ENCODE data around the gene PIEZO2. TPM values are rescaled to one million over a fixed set of nuclear protein-coding genes. Genes with fewer than 3 reads are reported as not detected.

Gene PIEZO2
- total RNA-seq, 1 donor from 2014 or later: 1.7 TPM

- Mint-ChIP-seq H3K9me3 (ENCODE audit: low read depth) (no peaks in the 10 kb centered on the region), H3K4me3 (ENCODE audit: low read depth) (no peak overlapping the region), H3K4me1 (ENCODE audit: low read depth) (peaks cover 2% of the 10 kb centered on the region), H3K36me3 (ENCODE audit: insufficient read depth) (no peaks in the 10 kb centered on the region), H3K27ac (no peak overlapping the region), H3K27me3 (peaks cover 7% of the 10 kb centered on the region)
- no peak for DNase-seq (ENCODE audit: low spot score, unreplicated experiment)
- TF ChIP-seq, protein P1, sequence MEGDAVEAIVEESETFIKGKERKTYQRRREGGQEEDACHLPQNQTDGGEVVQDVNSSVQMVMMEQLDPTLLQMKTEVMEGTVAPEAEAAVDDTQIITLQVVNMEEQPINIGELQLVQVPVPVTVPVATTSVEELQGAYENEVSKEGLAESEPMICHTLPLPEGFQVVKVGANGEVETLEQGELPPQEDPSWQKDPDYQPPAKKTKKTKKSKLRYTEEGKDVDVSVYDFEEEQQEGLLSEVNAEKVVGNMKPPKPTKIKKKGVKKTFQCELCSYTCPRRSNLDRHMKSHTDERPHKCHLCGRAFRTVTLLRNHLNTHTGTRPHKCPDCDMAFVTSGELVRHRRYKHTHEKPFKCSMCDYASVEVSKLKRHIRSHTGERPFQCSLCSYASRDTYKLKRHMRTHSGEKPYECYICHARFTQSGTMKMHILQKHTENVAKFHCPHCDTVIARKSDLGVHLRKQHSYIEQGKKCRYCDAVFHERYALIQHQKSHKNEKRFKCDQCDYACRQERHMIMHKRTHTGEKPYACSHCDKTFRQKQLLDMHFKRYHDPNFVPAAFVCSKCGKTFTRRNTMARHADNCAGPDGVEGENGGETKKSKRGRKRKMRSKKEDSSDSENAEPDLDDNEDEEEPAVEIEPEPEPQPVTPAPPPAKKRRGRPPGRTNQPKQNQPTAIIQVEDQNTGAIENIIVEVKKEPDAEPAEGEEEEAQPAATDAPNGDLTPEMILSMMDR (IDR thresholded peaks at IDR 0.05; ENCODE audit: unreplicated experiment): no peak
These were observed 479.8 kb downstream of the PIEZO2 start for GRCh38 chr18:10669441-10670100.

DNA sequence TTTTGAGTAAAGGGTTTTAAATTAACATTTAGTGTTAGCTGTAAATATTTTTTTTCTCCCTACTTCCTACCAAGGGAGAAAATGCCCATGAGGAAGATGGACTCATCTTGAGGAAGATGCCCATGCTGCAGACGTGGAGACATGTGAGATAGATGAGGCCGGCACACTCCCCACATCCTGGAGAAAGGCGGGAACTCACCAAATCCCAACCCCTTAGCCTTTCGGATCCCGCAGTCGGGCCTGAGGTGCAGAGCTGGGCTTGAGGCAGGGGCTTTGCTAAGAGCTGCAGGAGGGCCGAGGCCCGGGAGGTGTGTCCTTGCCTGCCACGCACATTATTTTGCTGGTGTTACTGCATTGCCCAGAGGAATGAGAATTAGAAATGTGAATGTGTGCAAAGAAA, 485.6 kb downstream of the PIEZO2 start:
- Mint-ChIP-seq H3K4me3 (ENCODE audit: low read depth) (no peak overlapping the region), H3K4me1 (ENCODE audit: low read depth) (no peaks in the 10 kb centered on the region), H3K36me3 (ENCODE audit: insufficient read depth) (no peaks in the 10 kb centered on the region), H3K27ac (no peak overlapping the region), H3K9me3 (ENCODE audit: low read depth) (no peaks in the 10 kb centered on the region), H3K27me3 (peaks cover 17% of the 10 kb centered on the region)
- no peak for DNase-seq (ENCODE audit: low spot score, unreplicated experiment)
- TF ChIP-seq, protein P1 (IDR thresholded peaks at IDR 0.05; ENCODE audit: unreplicated experiment): no peak

GRCh38 chr18:10661317-10661716, 488.1 kb downstream of the PIEZO2 start:
- Mint-ChIP-seq H3K27me3 (peaks cover 13% of the 10 kb centered on the region), H3K4me1 (ENCODE audit: low read depth) (no peaks in the 10 kb centered on the region), H3K27ac (no peak overlapping the region), H3K9me3 (ENCODE audit: low read depth) (no peaks in the 10 kb centered on the region), H3K4me3 (ENCODE audit: low read depth) (no peak overlapping the region), H3K36me3 (ENCODE audit: insufficient read depth) (no peaks in the 10 kb centered on the region)
- no peak for DNase-seq (ENCODE audit: low spot score, unreplicated experiment)
- TF ChIP-seq, protein P1 (IDR thresholded peaks at IDR 0.05; ENCODE audit: unreplicated experiment): no peak

DNA sequence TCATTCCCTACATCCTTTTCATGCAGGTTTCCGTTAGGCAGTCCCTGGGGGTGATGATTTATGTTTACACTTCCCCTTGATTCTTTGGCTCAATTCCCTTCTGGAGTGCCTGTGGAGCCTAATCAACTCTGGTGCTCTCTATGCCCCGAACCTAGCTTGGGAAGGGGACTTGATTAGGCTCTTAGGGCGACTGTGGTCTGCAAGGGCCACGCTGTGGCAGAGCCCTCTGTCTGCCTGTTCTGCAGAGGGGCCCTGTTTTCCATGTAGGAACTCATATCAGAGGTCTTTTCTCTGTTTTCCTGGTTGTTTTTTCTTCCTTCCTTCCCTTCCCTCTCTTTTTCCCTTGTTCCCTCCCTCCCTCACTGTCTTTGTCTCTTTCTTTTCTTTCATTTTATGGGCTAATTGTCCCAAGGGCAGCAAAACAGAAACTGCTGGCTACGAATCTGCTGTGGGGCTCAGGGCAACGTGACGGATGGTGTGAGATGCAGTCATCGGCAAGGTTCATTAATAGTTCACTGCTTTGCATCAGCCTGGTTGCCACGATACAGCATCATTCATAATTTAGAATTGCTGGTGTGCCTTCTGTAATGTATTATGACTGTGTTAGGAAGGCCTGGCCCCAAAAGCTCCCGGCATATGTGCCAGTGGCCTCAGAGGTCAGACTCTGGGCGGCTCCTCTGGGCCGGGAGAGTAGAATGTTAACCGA, 489.0 kb downstream of the PIEZO2 start:
- Mint-ChIP-seq H3K27ac (no peak overlapping the region), H3K9me3 (ENCODE audit: low read depth) (no peaks in the 10 kb centered on the region), H3K36me3 (ENCODE audit: insufficient read depth) (no peaks in the 10 kb centered on the region), H3K4me3 (ENCODE audit: low read depth) (no peak overlapping the region), H3K4me1 (ENCODE audit: low read depth) (no peaks in the 10 kb centered on the region), H3K27me3 (peaks cover 13% of the 10 kb centered on the region)
- TF ChIP-seq, protein P1 (IDR thresholded peaks at IDR 0.05; ENCODE audit: unreplicated experiment): no peak
- DNase-seq (ENCODE audit: low spot score, unreplicated experiment): no peak

DNA sequence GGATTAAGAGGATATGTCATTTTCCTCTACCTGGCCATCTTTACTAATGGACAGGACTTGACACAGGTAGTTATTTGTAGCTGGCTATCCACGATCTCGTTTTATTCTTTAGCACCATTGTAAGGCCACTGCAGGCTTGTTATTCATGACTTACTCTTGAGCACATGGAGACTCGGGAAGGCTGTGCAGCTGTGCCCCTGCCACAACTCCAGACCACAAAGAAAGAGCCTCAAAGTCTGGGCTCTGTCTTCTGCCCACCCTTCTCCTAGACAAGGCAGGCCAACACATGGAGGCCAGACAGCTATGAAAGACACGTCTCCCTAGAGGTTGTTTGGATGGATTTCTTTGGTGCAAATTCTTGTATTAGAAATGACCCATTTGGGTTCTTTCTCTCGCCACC, 489.8 kb downstream of the PIEZO2 start:
- no peak for DNase-seq (ENCODE audit: low spot score, unreplicated experiment)
- Mint-ChIP-seq H3K36me3 (ENCODE audit: insufficient read depth) (no peaks in the 10 kb centered on the region), H3K27me3 (peaks cover 9% of the 10 kb centered on the region), H3K9me3 (ENCODE audit: low read depth) (no peaks in the 10 kb centered on the region), H3K4me3 (ENCODE audit: low read depth) (no peak overlapping the region), H3K4me1 (ENCODE audit: low read depth) (no peaks in the 10 kb centered on the region), H3K27ac (no peak overlapping the region)
- TF ChIP-seq, protein P1 (IDR thresholded peaks at IDR 0.05; ENCODE audit: unreplicated experiment): no peak
